H1 (cell line): ENCODE results near the gene C12orf42. TPM values are rescaled to one million over a fixed set of nuclear protein-coding genes. Genes with fewer than 3 reads are reported as not detected.

Experiments
- CTCF ChIA-PET: fragments of 300-600 bp; sonication (Branson Sonifier 250); formaldehyde crosslinking; loops from one replicate; lab custom pipeline; 2021; ENCODE audit not compliant: partially characterized antibody; lab: Charles Lee
- POLR2A ChIA-PET: fragments of 300-600 bp; sonication (Branson Sonifier 250); formaldehyde crosslinking; loops from one replicate; lab custom pipeline; 2021; ENCODE audit warnings: inconsistent platforms; ENCODE audit not compliant: partially characterized antibody; lab: Charles Lee
- DNase-seq, 2 experiments: peaks; one replicate each; pipeline versions ENCODE4 v3.0.0 to v3.0.0-alpha.2; 2010 to 2022; ENCODE audit warnings: low spot score in 2 of 2, low read depth in 1 of 2, mixed read lengths in 1 of 2
- FAIRE-seq: peaks from 2 replicates; lab custom pipeline; 2011; peaks lifted over from hg19 to GRCh38; lab: Jason Lieb, UNC
- H2AFZ ChIP-seq: 2 replicates; pipeline ENCODE4 v1.8.1; 2012; ENCODE audit warnings: low read length, inconsistent platforms
- H2AK5ac ChIP-seq: 2 replicates; pipeline ENCODE4 v1.6.1; 2013; ENCODE audit warnings: low read depth, low read length
- H2BK120ac ChIP-seq: replicated peaks from 2 replicates; pipeline ENCODE3; 2013; ENCODE audit warnings: low read depth, low read length, inconsistent platforms
- H2BK12ac ChIP-seq: 2 replicates; pipeline ENCODE4 v1.6.1; 2013; ENCODE audit warnings: low read depth, low read length
- H2BK15ac ChIP-seq: 2 replicates; pipeline ENCODE4 v1.6.1; 2013; ENCODE audit warnings: low read length
- H2BK20ac ChIP-seq: 2 replicates; pipeline ENCODE4 v1.6.1; 2013; ENCODE audit warnings: low read length
- H2BK5ac ChIP-seq: 2 replicates; pipeline ENCODE4 v1.6.1; 2013; ENCODE audit warnings: low read depth, low read length
- H3K14ac ChIP-seq: 2 replicates; pipeline ENCODE4 v1.6.1; 2013; ENCODE audit warnings: inconsistent platforms; ENCODE audit not compliant: insufficient read length
- H3K18ac ChIP-seq: 2 replicates; pipeline ENCODE4 v1.6.1; 2013; ENCODE audit warnings: low read length; ENCODE audit errors: extremely low read depth
- H3K23ac ChIP-seq: 2 replicates; pipeline ENCODE4 v1.6.1; 2013; ENCODE audit warnings: inconsistent platforms; ENCODE audit not compliant: insufficient read length
- H3K23me2 ChIP-seq: 2 replicates; pipeline ENCODE4 v1.6.1; 2013; ENCODE audit warnings: low read depth, low read length
- H3K27ac ChIP-seq: 2 replicates; pipeline ENCODE4 v1.6.1; 2011; ENCODE audit warnings: low read depth, low read length, inconsistent platforms
- H3K27me3 ChIP-seq, 4 experiments: replicated peaks in 1 of 4; 1 replicate in 1 of 4; 2 replicates in 3 of 4; pipeline versions ENCODE4 v1.6.1 to v1.8.1; 2011 to 2013; ENCODE audit warnings: low read length in 3 of 4, mild to moderate bottlenecking in 3 of 4, inconsistent platforms in 2 of 4, mixed read lengths in 2 of 4, moderate library complexity in 1 of 4; ENCODE audit not compliant: control insufficient read depth in 3 of 4, insufficient read depth in 3 of 4; ENCODE audit errors: extremely low read depth in 1 of 4
- H3K36me3 ChIP-seq, 4 experiments: 2 replicates each; pipeline versions ENCODE4 v1.6.1 to v1.8.1; 2011 to 2013; ENCODE audit warnings: mild to moderate bottlenecking in 4 of 4, low read length in 3 of 4, moderate library complexity in 2 of 4, control low read depth in 1 of 4, inconsistent platforms in 1 of 4; ENCODE audit not compliant: insufficient read depth in 4 of 4, control insufficient read depth in 2 of 4
- H3K4ac ChIP-seq: replicated peaks from 2 replicates; pipeline ENCODE3; 2013; ENCODE audit warnings: low read length, low read depth, mixed read lengths, inconsistent platforms; ENCODE audit not compliant: insufficient read length
- H3K4me1 ChIP-seq, 4 experiments: replicated peaks in 1 of 4; 1 replicate in 1 of 4; 2 replicates in 3 of 4; pipeline versions ENCODE4 v1.6.1 to v1.8.1; 2011 to 2013; ENCODE audit warnings: low read length in 3 of 4, inconsistent platforms in 2 of 4, mixed read lengths in 1 of 4; ENCODE audit not compliant: insufficient read depth in 4 of 4, control insufficient read depth in 3 of 4
- H3K4me2 ChIP-seq, 2 experiments: 2 replicates each; pipeline versions ENCODE4 v1.6.1 to v1.8.1; 2011 to 2013; ENCODE audit warnings: low read depth in 2 of 2, low read length in 2 of 2, control low read depth in 1 of 2, inconsistent platforms in 1 of 2, mild to moderate bottlenecking in 1 of 2; ENCODE audit not compliant: insufficient read depth in 1 of 2
- H3K4me3 ChIP-seq, 4 experiments: fragments of 200-600, 300-600 bp in 1 of 4; sonication (generic), shearing (Covaris generic), sonication (Bioruptor Twin) in 1 of 4; 2 replicates each; pipeline versions ENCODE4 v1.5.1 to v1.8.1; 2011 to 2016; ENCODE audit warnings: low read length in 4 of 4, low read depth in 3 of 4, control low read depth in 2 of 4, inconsistent platforms in 2 of 4, mild to moderate bottlenecking in 2 of 4, mixed read lengths in 1 of 4, moderate library complexity in 1 of 4; ENCODE audit not compliant: insufficient read depth in 2 of 4; ENCODE audit errors: extremely low read depth in 1 of 4
- H3K56ac ChIP-seq: replicated peaks from 2 replicates; pipeline ENCODE3; 2013; ENCODE audit warnings: low read depth, mild to moderate bottlenecking, mixed read lengths, low read length, inconsistent platforms; ENCODE audit not compliant: insufficient read length
- H3K79me1 ChIP-seq: 2 replicates; pipeline ENCODE4 v1.6.1; 2013; ENCODE audit warnings: low read depth, low read length, control low read depth
- H3K79me2 ChIP-seq, 2 experiments: 2 replicates each; pipeline versions ENCODE4 v1.6.1 to v1.8.1; 2012 to 2013; ENCODE audit warnings: low read length in 2 of 2, mild to moderate bottlenecking in 2 of 2, inconsistent platforms in 1 of 2; ENCODE audit not compliant: insufficient read depth in 2 of 2, control insufficient read depth in 1 of 2
- H3K9ac ChIP-seq, 4 experiments: replicated peaks in 1 of 4; 1 replicate in 1 of 4; 2 replicates in 3 of 4; pipeline versions ENCODE4 v1.6.1 to v1.8.1; 2011 to 2013; ENCODE audit warnings: low read depth in 3 of 4, low read length in 3 of 4, control low read depth in 2 of 4, mild to moderate bottlenecking in 2 of 4, moderate library complexity in 2 of 4, inconsistent platforms in 1 of 4; ENCODE audit errors: extremely low read depth in 1 of 4
- H3K9me3 ChIP-seq, 2 experiments: 2 replicates each; pipeline versions ENCODE4 v1.6.1 to v1.8.1; 2012 to 2013; ENCODE audit warnings: mild to moderate bottlenecking in 2 of 2, moderate library complexity in 2 of 2, control low read depth in 1 of 2, inconsistent platforms in 1 of 2, low read depth in 1 of 2, low read length in 1 of 2, mixed read lengths in 1 of 2; ENCODE audit not compliant: insufficient read depth in 2 of 2
- H4K20me1 ChIP-seq, 2 experiments: replicated peaks in 1 of 2; 2 replicates each; pipeline versions ENCODE3 to v1.8.1; 2011 to 2013; ENCODE audit warnings: inconsistent platforms in 2 of 2, low read length in 2 of 2, mild to moderate bottlenecking in 1 of 2; ENCODE audit not compliant: insufficient read depth in 2 of 2, control insufficient read depth in 1 of 2
- H4K5ac ChIP-seq: 2 replicates; pipeline ENCODE4 v1.6.1; 2013; ENCODE audit warnings: low read length, low read depth, mixed read lengths, inconsistent platforms; ENCODE audit not compliant: insufficient read length
- H4K8ac ChIP-seq: 2 replicates; pipeline ENCODE4 v1.8.0; 2013; ENCODE audit warnings: mild to moderate bottlenecking, moderate library complexity, low read length, inconsistent platforms; ENCODE audit not compliant: insufficient read depth; ENCODE audit errors: extremely low read depth
- H4K91ac ChIP-seq: replicated peaks from 2 replicates; pipeline ENCODE3; 2013; ENCODE audit warnings: low read length, mixed read lengths, inconsistent platforms; ENCODE audit not compliant: insufficient read length
- CBX8 ChIP-seq: fragments of 300-800, 300-1000 bp; sonication (generic); IDR thresholded peaks from 2 replicates; pipeline ENCODE4 v1.7.1; 2016; ENCODE audit warnings: low read depth, low read length, borderline replicate concordance
- CREB1 ChIP-seq: IDR thresholded peaks from 2 replicates; pipeline ENCODE4 v1.6.1; 2012; ENCODE audit warnings: inconsistent platforms
- CTBP2 ChIP-seq: IDR thresholded peaks from 2 replicates; pipeline ENCODE4 v1.7.0; 2011; ENCODE audit warnings: borderline replicate concordance, mild to moderate bottlenecking, moderate library complexity, mixed read lengths, low read length; ENCODE audit not compliant: insufficient read depth, insufficient read length
- EGR1 ChIP-seq: IDR thresholded peaks from 2 replicates; pipeline ENCODE4 v1.6.1; 2011; ENCODE audit warnings: low read depth, low read length, borderline replicate concordance
- EZH2 ChIP-seq: fragments of 200-600 bp; sonication (generic); IDR thresholded peaks from 2 replicates; pipeline ENCODE4 v1.7.1; 2012; ENCODE audit warnings: low read depth, mild to moderate bottlenecking, moderate library complexity, low read length, inconsistent platforms; ENCODE audit not compliant: severe bottlenecking
- GTF2F1 ChIP-seq: IDR thresholded peaks from 2 replicates; pipeline ENCODE4 v1.6.1; 2012; ENCODE audit warnings: low read depth, low read length, improper control_type of control experiment, borderline replicate concordance
- KDM5A ChIP-seq: fragments of 200-600 bp; IDR thresholded peaks from 2 replicates; pipeline ENCODE4 v1.7.1; 2012; ENCODE audit warnings: mild to moderate bottlenecking, low read length, inconsistent platforms, mixed read lengths
- SUZ12 ChIP-seq: fragments of 200-600 bp; sonication (generic); IDR thresholded peaks from 2 replicates; pipeline ENCODE4 v1.6.1; 2012; ENCODE audit warnings: mild to moderate bottlenecking, inconsistent platforms, low read length, moderate library complexity, mixed read lengths
- WGBS, 2 experiments: shearing (Covaris generic) in 1 of 2; methylation state at CpG; one replicate each; pipeline versions ENCODE4 v1.1.6 to v1.1.7; 2013 to 2015; ENCODE audit warnings: low lambda C conversion rate in 2 of 2, mixed read lengths in 2 of 2, inconsistent platforms in 1 of 2, low coverage in 1 of 2, missing lambda C conversion rate in 1 of 2; ENCODE audit not compliant: insufficient replicate concordance in 2 of 2, insufficient coverage in 1 of 2, insufficient read length in 1 of 2; ENCODE audit errors: extremely low coverage in 1 of 2, missing lambda C conversion rate in 1 of 2; 5-methylcytosine and 5-hydroxymethylcytosine counted together
- polyA plus RNA-seq, 7 experiments: library from polyadenylated mRNA; depleted of rRNA in 3 of 7; stranded (reverse) in 5 of 7; unstranded in 2 of 7; fragments of >200 nt in 5 of 7; fragments of 200-250 nt in 2 of 7; gene quantifications; 1 replicate in 5 of 7; 2 replicates in 1 of 7; 4 replicates in 1 of 7; pipeline versions ENCODE4 v1.2.1 to v1.2.3, GENCODE V29; 2011 to 2013; ENCODE audit warnings: missing spikeins in 2 of 7, mixed read lengths in 2 of 7
- total RNA-seq: library from RNA; stranded (reverse); fragmentation: NEBNext Ultra II Directional; extraction: Animal tissue kit (Norgen Biotek cat#: 25700); gene quantifications from 2 replicates; pipeline ENCODE4 v1.2.1, GENCODE V29; 2021
- TF ChIP-seq, protein P1 (sequence below), 3 experiments: IDR thresholded peaks; 1 replicate in 2 of 3; 2 replicates in 1 of 3; pipeline versions ENCODE4 v1.5.1 to v1.6.1; 2011; ENCODE audit warnings: low read length in 3 of 3, mild to moderate bottlenecking in 3 of 3, inconsistent platforms in 2 of 3, low read depth in 1 of 3, moderate library complexity in 1 of 3; ENCODE audit not compliant: insufficient read depth in 1 of 3; ENCODE audit errors: control extremely low read depth in 1 of 3
- TF ChIP-seq, protein P2 (sequence below): IDR thresholded peaks from 2 replicates; pipeline ENCODE4 v1.6.1; 2012; ENCODE audit warnings: inconsistent platforms
- TF ChIP-seq, protein P3 (sequence below): IDR thresholded peaks from 2 replicates; pipeline ENCODE4 v1.6.1; 2012; ENCODE audit warnings: inconsistent platforms

Gene C12orf42
- total and polyA plus RNA-seq, 2 of the 8 experiments (the other 6 are each of a cell fraction or from before 2014, with no cell fraction given): 0.05 TPM; not detected in 1

DNA sequence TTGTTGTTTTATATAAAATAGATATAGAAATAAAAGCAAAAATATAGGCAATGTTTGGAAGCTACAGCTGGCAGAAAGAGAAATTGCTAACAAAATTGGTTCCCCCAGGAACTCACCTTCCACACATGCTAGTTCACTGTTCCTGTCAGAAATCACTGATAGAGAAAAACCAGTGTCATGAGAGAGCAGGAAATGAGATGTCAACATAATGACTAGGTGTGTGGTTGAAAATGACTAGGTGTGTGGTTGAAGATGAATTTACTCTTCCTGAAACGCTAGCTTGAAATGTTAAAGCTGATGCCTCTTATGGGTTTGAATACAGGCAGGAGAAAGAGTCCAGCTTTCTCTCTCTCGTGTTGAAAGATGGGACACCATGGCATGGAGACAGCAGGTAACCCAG is 216.3 kb downstream of the C12orf42 start:
- Histone ChIP-seq H4K91ac (no peak overlapping the region), H4K8ac (no peak overlapping the region), H2BK12ac (no peak overlapping the region), H3K4me1 (no peaks in the 10 kb centered on the region), H3K9ac (no peak overlapping the region), H3K36me3 (no peaks in the 10 kb centered on the region), H3K23me2 (no peaks in the 10 kb centered on the region), H3K79me1 (no peaks in the 10 kb centered on the region), H3K4me3 (no peak overlapping the region), H2BK15ac (no peak overlapping the region), H3K27ac (no peak overlapping the region), H3K4ac (no peak overlapping the region), H2AFZ (no peak overlapping the region), H2BK5ac (no peak overlapping the region), H2AK5ac (no peak overlapping the region), H4K20me1 (no peaks in the 10 kb centered on the region), H3K14ac (no peak overlapping the region), H3K79me2 (no peaks in the 10 kb centered on the region), H3K18ac (no peak overlapping the region), H4K5ac (no peak overlapping the region), H2BK120ac (no peak overlapping the region), H3K4me2 (no peak overlapping the region), H2BK20ac (no peak overlapping the region), H3K27me3 (no peaks in the 10 kb centered on the region), H3K23ac (no peak overlapping the region), H3K9me3 (no peaks in the 10 kb centered on the region), H3K56ac (no peak overlapping the region)
- WGBS, 2 experiments: 91% methylated on average over 2 of the region's 2 CpGs; no CpG with 5 or more reads in 1 of the 2 experiments
- ChIA-PET CTCF (no interaction called here), POLR2A (no interaction called here)
- DNase-seq (no peak), FAIRE-seq (no peak)
- TF ChIP-seq CBX8: no peak
- no peak for TF ChIP-seq CTBP2
- TF ChIP-seq, protein P1, sequence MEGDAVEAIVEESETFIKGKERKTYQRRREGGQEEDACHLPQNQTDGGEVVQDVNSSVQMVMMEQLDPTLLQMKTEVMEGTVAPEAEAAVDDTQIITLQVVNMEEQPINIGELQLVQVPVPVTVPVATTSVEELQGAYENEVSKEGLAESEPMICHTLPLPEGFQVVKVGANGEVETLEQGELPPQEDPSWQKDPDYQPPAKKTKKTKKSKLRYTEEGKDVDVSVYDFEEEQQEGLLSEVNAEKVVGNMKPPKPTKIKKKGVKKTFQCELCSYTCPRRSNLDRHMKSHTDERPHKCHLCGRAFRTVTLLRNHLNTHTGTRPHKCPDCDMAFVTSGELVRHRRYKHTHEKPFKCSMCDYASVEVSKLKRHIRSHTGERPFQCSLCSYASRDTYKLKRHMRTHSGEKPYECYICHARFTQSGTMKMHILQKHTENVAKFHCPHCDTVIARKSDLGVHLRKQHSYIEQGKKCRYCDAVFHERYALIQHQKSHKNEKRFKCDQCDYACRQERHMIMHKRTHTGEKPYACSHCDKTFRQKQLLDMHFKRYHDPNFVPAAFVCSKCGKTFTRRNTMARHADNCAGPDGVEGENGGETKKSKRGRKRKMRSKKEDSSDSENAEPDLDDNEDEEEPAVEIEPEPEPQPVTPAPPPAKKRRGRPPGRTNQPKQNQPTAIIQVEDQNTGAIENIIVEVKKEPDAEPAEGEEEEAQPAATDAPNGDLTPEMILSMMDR (IDR thresholded peaks at IDR 0.05; ENCODE audit: control extremely low read depth in 1 of 3, insufficient read depth in 1 of 3, low read depth in 1 of 3, low read length in 3 of 3): no peak
- no peak for TF ChIP-seq KDM5A
- no peak for TF ChIP-seq SUZ12
- TF ChIP-seq, protein P2, sequence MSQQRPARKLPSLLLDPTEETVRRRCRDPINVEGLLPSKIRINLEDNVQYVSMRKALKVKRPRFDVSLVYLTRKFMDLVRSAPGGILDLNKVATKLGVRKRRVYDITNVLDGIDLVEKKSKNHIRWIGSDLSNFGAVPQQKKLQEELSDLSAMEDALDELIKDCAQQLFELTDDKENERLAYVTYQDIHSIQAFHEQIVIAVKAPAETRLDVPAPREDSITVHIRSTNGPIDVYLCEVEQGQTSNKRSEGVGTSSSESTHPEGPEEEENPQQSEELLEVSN: no peak
- TF ChIP-seq, protein P3, sequence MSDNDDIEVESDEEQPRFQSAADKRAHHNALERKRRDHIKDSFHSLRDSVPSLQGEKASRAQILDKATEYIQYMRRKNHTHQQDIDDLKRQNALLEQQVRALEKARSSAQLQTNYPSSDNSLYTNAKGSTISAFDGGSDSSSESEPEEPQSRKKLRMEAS: no peak
- TF ChIP-seq CREB1: no peak
- no peak for TF ChIP-seq EGR1
- TF ChIP-seq EZH2: no peak
- no peak for TF ChIP-seq GTF2F1
